Fibroblast of lung (primary cell): ENCODE measurements around the gene GPR155.

Experiments
- CTCF ChIP-seq, 2 donors: IDR thresholded peaks in 1 of 2; conservative IDR thresholded peaks in 1 of 2; 1 replicate in 1 of 2; 2 replicates in 1 of 2; pipeline ENCODE4 v1.5.1; 2011 to 2012; ENCODE audit warnings: low read length in 2 of 2, control low read depth in 1 of 2, inconsistent platforms in 1 of 2, low read depth in 1 of 2, mild to moderate bottlenecking in 1 of 2
- EZH2 ChIP-seq: IDR thresholded peaks from 2 replicates; pipeline ENCODE4 v1.5.1; 2012; ENCODE audit warnings: low read length, control low read depth, mild to moderate bottlenecking; ENCODE audit errors: missing control alignments

- TF ChIP-seq EZH2 (no peak), CTCF (conservative IDR thresholded peaks at IDR 0.05 in 1 of 2, IDR thresholded peaks at IDR 0.05 in 1 of 2; ENCODE audit: low read depth in 1 of 2, low read length in 2 of 2) (no peak)
Observed at GRCh38 chr2:174473796-174474195, 13.0 kb downstream of the GPR155 start.
